ENCODE data around the gene NME7.

DNA sequence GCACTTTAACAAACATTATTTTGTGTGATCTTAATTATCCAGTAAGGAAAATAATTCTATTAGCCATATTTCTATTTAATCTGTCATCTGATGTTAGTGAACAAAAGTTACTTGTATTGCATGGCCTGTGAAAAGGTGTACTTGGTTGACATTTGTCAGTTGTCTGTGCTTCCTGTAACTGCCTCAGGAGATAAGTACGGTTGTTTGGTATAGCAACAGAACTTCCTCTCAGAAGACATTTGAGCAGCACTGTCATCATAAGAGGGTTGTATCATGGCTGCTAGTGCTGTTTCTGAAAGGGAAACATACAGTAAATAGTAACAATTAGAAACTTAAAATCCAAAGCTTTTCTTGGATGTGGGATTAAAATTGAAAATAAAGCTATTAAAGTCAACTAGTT, 3.8 kb upstream of the NME7 start:
- TF ChIP-seq CTCF (IDR thresholded peaks at IDR 0.05 in 8 of 11, conservative IDR thresholded peaks at IDR 0.05 in 3 of 11) (no peak), POLR2A (IDR thresholded peaks at IDR 0.05) (no peak)
